ENCODE measurements around the gene TCAF1.

- no peak for TF ChIP-seq CTCF (IDR thresholded peaks at IDR 0.05)
- TF ChIP-seq POLR2A (IDR thresholded peaks at IDR 0.05), result no peak
- no peak for TF ChIP-seq EP300 (IDR thresholded peaks at IDR 0.05)
- TF ChIP-seq POLR2AphosphoS5 (IDR thresholded peaks at IDR 0.05), result no peak
These were observed 12.1 kb upstream of the TCAF1 start for GRCh38 chr7:143913945-143914615.

All from suprapubic skin (tissue), 4 donors.